22Rv1 (cell line): ENCODE data around the gene CRISP3.

Source experiments
- CTCF ChIP-seq: fragments of 450-650 bp; IDR thresholded peaks from 2 replicates; pipeline ENCODE4 v1.5.1; 2017; ENCODE audit warnings: mild to moderate bottlenecking
- ZFX ChIP-seq: fragments of 450-650 bp; IDR thresholded peaks from 2 replicates; pipeline ENCODE4 v1.6.1; 2017; ENCODE audit warnings: antibody characterized with exemption, borderline replicate concordance

- no peak for TF ChIP-seq CTCF
- no peak for TF ChIP-seq ZFX
These were observed 8.1 kb downstream of the CRISP3 start for GRCh38 chr6:49736017-49736508.
